HS-5 (cell line): ENCODE data around the gene PLOD3.
"Not testable (repeated sequence)": the region's sequence is repeated elsewhere in the genome, so short reads cannot be mapped to it uniquely, and the experiment has no call there.

Experiments
- DNase-seq: peaks from one replicate; pipeline ENCODE4 v3.0.0-alpha.2; 2012; ENCODE audit warnings: low read depth

Gene PLOD3, protein sequence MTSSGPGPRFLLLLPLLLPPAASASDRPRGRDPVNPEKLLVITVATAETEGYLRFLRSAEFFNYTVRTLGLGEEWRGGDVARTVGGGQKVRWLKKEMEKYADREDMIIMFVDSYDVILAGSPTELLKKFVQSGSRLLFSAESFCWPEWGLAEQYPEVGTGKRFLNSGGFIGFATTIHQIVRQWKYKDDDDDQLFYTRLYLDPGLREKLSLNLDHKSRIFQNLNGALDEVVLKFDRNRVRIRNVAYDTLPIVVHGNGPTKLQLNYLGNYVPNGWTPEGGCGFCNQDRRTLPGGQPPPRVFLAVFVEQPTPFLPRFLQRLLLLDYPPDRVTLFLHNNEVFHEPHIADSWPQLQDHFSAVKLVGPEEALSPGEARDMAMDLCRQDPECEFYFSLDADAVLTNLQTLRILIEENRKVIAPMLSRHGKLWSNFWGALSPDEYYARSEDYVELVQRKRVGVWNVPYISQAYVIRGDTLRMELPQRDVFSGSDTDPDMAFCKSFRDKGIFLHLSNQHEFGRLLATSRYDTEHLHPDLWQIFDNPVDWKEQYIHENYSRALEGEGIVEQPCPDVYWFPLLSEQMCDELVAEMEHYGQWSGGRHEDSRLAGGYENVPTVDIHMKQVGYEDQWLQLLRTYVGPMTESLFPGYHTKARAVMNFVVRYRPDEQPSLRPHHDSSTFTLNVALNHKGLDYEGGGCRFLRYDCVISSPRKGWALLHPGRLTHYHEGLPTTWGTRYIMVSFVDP

DNA sequence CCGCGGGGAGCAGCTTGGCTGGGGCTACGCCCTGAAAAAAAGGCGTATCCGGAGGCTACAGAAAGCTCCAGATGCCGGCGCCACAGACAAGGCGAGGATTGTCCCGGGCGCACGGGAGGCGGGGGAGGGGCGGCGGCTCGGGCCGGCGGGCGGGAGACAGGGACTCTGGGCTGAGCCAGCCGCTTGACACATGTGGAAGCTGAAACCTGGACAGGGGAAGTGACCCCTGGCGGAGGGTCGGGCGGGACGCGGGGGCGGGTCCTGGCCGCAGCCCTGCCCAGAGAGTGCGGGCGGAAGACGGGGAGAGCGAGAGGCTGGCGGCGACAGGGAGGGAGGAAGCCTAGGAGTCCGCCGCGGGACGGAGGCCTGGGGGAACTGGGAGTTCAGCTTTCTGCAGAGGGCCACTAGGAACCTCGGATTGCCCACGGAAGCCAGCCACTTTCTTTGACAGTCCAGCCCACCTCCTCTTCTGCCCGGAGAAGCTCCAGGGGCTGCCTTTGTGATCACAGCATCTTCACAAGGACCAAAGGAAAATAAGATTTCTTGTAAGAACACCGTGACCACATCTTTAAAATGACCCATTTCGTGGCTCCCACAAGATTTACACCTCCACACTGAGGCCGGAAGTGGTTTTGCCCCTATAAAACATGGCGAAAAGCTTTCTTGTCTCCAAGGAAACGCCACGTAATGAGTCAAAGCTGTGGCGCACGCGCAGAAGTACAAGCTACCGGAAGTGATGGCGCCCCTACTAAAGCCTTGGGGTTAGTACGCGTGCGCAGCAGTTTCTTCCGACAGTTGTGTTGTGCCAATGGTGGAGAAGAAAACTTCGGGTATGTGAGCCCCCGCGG is at the start of gene PLOD3, which contains the start of gene ZNHIT1:
Gene PLOD3 (minus strand): TSS at position 194 of the 848 bp plus-strand sequence. CDS start 307 bp downstream, outside the sequence.
Gene ZNHIT1 (plus strand): TSS at position 778 of the 848 bp plus-strand sequence. CDS start 31 bp downstream, at position 809.
- peak; percentile 87 for DNase-seq

DNA sequence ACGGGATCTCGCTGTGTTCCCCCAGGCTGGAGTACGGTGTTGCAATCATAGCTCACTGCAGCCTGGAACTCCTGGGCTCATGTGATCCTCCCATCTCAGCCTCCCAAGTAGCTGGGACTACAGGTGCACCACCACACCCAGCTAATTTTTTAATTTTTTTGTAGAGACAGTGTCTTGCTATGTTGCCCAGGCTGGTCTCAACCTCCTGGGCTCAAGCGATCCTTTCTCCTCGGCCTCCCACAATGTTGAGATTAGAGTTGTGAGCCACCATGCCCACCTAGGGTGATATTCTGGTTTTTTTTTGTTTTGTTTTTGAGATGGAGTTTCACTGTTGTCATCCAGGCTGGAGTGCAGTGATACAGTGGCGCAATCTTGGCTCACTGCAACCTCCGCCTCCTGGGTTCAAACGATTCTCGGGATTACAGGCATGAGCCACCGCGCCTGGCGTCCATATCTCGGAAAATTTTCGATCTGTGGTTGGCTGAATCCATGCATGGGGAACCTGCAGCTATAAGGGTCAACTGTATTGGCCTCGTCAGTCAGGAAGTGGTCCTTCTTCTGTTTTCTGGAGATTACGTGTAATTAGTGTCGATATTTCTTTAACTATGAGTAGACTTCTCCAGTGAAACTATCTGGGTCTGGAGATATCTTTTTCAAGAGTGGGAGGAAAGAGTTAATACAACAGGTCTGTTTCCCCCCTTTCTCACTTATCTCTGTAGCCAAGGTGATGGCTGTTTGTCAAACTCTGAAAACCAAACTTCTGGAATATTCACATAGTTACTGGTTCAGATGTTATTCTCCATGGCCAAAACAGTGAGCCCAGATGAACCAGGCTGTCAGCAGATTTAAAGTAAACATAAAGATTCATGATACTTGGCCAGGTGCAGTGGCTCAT is 48.5 kb upstream of the PLOD3 start:
- DNase-seq, result no peak

DNA sequence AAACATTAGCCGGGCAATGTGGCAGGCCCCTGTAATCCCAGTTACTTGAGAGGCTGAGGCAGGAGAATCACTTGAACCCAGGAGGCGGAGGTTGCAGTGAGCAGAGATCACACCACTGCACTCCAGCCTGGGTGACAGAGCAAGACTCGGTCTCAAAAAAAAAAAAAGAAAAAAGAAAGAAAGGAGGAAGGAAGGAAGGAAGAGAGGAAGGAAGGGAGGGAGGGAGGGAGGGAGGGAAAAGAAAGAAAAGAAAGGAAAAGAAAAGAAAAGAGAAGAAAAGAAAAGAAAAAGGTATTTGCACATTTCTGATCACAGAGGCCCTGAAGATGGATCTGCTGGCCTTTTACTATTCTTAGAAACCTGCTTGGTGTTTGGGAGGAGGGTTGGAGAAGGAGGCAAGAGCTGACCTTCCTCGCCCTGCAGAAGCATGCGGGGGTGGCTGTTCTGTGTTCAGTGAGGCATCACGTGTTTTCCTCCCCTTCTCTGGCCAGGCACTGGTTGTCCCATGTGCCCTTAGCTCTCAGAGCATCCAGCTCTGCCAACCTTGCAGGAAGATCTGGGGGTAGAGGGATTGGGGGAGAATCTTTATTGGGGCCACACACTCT is 46.8 kb upstream of the PLOD3 start:
- DNase-seq, result not testable (repeated sequence)

DNA sequence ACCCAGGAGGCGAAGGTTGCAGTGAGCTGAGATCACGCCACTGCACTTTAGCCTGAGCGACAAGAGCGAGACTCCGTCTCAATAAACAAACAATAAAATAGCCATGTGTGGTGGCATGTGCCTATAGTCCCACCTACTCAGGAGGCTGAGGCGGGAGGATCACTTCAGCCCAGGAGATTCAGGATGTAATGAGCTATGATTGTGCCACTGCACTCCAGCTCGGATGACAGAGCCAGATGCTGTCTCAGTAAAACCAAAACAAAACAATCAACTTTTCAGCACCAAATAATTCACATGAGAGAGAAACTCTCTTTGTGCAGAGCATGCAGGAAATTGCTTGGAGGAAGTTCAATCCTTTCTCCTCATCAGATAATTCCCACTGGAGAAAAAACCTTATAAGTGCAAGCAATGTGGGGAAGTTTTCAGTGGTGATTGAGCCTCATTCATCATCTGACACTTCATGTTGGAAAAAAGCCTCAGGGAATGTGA is 40.9 kb upstream of the PLOD3 start:
- DNase-seq, result no peak

DNA sequence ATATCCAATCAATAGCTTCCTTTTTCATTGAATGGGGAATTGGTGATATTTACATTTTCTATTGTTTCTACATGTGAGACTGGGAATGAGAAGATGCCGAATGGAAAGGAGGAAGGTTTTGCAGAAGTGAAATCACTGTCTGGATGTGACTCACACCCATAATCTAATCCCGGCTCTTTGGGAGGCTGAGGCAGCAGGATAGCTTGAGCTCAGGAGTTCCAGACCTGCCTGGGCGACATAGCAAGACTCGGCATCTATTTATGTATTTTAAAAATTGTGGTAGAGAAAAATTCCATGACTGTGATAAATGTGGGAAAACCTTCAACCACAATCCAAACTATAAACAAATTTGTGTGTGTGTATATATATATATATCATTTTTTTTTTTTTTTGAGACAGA is 38.4 kb upstream of the PLOD3 start:
- no peak for DNase-seq

DNA sequence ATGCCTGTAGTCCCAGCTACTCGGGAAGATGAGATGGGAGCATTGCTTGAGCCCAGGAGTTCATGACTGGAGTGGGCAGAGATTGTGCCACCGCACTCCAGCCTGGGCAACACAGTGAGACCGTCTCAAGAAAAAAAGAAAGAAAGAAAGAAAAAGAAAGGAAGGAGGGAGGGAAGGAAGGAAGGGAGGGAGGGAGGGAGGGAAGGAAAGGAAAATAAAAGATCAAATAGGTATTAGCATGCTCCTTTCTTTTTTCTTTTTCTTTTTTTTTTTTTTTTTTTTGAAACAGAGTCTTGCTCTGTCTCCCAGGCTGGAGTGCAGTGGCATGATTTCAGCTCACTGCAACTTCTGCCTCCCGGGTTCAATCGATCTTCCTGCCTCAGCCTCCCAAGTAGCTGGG is 35.8 kb upstream of the PLOD3 start:
- not testable (repeated sequence) for DNase-seq

DNA sequence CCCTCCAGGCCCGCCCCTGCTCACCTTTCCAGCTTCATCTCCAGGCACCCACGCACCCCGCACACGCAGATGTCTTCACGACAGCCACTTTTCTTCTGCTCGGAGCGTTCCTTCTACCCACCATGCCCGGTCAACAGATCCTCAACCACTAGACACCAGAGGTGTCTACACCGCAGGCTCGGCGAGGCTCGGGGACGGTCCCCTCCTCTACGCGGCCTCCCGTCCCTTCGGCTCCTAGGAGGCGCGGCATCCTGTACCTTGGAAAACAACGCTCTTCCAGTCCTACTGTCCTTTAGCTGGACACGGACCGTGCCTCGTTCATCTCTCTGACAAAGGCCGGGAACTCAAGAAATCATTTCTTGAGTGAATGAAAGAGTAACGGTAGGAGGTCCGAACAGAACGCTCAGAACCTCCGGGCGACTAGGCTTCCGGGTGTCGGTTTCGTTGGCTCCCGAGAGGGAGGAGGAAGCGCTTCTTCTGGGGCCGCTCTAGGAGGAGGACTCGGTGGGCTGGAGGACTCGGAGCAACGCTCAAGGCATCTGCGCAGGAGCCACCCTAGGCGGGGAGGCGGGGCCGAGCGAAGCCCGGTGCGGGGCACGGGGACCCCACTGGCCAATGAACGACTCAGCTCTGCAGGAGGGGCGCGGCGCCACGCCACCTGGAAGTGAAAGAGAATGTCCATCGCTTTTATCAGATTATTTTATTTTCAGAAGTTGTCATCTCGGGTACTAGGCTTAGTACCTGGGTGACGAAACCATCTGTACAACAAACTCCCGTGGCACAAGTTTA is 34.7 kb upstream of the PLOD3 start:
- peak; percentile 76 for DNase-seq

DNA sequence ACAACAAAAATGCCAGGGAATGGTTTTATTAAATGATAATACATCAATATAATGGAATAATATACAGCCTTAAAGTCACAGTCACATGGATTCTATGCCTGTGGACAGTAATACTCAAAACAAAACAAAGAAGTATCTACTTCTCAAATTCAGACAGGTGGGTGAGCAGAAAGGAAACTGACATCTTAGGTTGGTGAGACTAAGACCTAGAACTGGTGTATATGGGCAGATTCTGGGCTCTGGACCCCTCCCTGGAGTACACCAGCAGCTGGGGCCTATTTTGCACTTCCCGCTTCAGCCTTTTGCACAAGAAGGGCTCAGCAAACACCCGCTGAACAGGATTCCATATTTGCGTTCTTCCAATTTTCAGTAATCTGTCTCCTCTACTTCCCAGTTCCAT is 32.9 kb upstream of the PLOD3 start:
- DNase-seq, result no peak

DNA sequence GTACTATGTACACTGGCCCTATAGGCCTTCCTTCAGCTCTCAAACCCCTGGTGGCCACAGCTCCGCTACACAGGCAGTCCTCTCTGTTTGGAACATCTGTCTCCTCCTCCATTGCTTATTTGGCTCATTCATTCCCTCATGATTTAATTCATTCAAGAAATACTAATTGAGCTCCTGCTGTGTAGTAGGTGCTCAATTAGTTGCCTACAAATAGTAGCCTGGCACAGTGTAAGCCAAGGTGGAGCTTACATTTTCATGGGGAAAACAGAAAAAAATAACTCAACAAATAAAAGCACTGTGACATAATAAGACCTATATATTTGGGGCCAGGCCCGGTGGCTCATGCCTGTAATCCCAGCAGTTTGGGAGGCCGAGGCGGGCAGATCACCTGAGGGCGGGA is 30.9 kb upstream of the PLOD3 start:
- DNase-seq, result no peak

DNA sequence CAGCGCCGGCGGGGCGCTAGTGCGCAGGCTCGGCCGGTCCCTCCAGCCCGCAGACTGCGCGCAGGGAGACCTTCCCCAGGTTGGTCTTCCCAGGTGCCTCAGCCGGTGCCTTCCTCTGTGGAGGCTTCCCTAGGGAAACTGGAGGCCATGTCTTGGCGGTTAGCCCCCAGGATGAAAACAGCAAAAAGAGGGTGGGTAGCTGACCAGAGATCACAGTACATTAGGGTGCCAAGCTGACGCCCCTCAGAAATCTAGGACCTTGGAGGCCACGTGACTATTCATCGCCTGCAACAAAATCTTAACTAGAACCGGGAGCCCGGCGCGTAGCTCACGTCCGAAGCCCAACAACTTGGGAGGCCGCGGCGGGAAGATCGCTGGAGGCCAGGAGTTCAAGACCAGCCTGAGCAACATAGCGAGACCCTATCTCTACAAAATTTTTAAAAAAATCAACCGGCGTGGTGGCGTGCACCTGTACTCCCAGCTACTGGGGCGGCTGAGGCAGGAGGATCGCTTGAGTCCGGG is 27.8 kb upstream of the PLOD3 start:
- DNase-seq, result no peak

DNA sequence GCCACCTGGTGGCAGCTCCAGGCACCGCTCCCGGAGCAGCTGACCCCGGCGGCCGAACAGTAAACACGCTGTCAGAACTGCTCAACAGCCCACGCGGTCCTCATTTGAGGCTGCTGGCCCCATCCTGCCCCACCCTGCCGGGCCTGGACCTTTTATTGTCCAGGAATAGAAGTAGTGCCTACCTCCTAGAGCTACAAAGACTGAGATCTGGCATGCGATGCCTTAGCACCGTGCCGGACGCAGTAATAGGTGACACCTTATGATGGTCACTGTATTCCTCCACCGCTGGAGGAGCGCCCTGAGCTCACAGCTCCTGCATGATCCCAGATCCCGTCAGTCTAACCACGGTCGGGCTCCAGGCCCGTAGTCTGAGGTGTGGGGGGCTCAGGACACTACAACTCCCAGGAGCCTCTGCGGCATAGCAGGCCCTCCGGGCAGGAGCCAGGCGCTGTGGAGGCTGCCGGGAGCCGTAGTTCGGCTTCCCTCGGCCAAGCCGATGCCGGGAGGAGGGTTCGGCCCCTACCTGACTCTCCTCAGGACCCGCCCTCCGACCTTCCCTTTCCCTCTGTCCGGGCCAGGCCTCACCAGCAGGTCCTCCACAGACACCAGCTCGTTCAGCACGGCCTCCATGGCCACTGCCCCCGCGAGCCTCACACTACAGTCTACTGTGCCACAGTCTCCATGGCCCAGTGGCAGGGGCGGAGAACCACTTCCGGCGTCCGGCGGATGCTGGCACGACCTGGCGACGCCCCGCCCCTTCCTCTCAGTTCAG is 27.2 kb upstream of the PLOD3 start, which contains the start of gene FIS1:
Gene FIS1 (minus strand): TSS at position 707 of the 772 bp plus-strand sequence. CDS start 77 bp downstream, at position 630.
- DNase-seq, result peak; percentile 56

DNA sequence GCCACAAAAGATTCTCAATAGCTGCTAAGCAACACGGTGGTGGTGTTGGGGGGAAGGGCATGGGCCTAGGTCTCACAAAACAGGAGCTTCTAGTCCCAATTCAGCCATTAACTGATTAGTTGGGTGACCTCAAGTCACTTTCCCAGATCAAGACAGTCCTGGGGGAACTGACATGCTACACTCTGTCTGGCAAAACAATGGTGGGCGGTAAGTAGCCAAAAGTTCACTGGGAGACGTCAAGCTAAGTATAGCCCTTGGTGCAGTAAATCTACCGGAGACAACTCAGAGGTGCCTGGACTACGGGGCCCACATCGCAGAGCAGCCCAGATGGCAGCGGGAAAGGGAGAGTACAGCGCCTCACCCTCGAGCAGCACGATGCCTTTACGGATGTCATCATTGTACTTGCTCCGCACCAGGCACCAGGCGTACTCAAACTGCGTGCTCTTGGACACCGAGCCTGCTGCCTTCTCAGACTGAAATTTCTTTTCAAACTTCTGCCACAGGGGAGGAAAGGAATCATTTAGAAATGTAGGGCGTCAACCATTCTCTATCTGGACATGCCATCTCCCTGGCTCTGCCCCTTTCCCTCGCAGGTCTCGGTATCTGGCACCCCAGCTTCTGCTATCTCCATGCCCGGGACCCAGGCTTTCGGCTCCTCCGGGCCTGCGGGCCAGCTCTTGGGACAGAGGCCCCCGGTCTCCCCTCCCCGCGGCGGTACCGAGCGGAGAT is 26.4 kb upstream of the PLOD3 start:
- no peak for DNase-seq

DNA sequence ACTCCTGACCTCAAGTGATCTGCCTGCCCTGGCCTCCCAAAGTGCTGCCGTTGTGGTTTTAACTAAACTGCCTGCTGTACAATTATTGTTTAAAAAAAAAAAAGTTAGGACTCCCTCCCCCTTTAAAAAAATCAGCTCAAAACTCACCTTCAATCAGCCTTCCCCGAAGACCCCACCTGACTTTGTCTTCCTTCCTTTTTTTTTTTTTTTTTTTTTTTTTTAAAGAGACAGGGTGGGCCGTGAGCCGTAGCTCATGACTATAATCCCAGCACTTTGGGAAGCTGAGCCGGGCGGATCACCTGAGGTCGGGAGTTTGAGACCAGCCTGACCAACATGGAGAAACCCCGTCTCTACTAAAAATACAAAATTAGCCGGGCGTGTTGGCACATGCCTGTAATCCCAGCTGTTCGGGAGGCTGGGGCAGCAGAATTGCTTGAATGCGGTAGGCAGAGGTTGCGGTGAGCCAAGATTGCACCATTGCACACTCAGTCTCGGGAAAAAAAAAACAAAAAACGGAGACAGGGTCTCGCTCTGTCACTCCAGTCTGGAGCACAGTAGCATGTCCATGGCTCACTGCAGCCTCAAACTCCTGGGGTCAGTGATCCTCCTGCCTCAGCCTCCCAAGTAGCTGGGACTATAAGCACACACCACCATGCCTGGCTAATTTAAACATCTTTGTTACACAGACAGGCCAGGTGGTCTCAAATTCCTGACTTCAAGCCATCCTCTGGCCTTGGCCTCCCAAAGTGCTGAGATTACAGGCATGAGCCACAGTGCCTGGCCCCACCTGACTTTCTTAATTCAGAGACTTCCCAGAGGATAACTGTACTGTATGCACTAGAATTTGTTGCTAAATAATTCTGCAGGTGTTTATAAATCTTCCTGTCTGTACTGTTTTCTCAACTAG is 24.3 kb upstream of the PLOD3 start:
- no peak for DNase-seq

DNA sequence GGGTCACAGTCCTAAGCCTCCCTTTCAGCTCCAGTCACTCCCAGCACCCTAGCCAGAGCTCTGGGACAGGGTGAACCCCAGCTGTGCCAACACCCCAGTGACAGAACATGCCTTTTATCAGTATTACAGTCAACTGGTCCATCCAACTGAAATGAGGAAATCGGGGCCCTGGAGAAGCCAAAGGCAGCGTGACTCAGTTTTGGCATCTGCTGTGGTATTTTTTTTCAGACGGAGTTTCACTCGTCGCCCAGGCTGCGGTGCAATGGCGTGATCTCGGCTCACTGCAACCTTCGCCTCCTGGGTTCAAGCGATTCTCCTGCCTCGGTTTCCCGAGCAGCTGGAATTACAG is 23.6 kb upstream of the PLOD3 start:
- no peak for DNase-seq

DNA sequence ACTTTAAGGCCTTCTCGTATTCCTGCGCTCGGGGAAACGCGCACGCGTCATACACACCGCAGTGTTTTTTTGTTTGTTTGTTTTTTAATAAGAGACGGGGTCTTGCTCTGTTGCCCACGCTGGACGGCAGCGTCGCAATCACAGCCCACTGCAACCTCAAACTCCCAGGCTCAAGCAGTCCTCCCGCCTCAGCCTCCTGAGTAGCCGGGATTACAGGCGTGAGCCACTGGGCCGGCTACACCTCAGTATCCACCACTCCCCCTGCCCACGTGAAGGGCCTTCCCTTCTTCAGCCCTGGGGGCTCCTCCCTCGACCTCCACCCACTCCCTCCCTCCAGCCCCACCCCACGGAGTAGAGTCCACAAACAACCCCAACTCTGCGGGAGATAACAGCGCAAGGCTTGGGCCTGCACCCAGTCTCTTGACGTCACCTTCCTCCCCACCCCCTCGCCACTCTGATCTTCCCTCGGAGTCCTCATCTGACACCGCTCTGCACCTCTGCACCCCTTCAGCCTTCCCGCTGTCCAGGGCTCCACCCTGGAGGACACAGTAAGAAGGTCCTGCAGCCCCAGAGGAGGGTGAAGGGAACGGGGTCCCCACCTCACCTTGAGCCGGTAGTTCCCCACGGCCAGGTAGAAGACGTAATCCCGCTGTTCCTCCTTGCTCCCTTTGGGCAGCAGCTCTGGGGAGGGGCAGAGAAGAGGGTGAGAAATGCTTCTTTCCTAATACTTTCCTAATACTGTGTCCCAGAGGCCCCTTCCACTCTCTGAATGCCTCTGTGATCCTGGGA is 23.0 kb upstream of the PLOD3 start:
- no peak for DNase-seq

DNA sequence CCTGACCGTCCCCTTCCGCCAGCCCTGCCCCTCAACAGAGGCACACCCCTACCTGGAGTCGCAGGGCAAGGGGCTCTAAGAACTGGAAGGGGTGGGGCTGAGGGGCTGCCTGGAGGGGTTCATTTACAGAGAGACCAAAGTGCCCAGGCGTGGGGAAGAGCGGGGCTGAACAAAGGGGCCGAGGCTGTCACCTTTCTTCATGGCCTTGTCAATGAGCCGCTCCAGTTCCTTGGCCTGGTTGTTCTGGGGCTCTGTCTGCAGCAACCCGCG is 22.5 kb upstream of the PLOD3 start:
- DNase-seq, result no peak
